Esophagus (tissue), 2 donors: ENCODE results near the gene NTN3. TPM values are rescaled to one million over a fixed set of nuclear protein-coding genes. Genes with fewer than 3 reads are reported as not detected.
"Not testable (repeated sequence)": the region's sequence is repeated elsewhere in the genome, so short reads cannot be mapped to it uniquely, and the experiment has no call there.

Source experiments
- H3K27ac ChIP-seq, 2 donors: one replicate each; pipeline ENCODE4 v1.5.1; 2013; ENCODE audit warnings: low read depth in 2 of 2, mild to moderate bottlenecking in 2 of 2, inconsistent platforms in 1 of 2, low read length in 1 of 2, moderate library complexity in 1 of 2
- H3K27me3 ChIP-seq, 2 donors: one replicate each; pipeline ENCODE4 v1.6.1; 2013; ENCODE audit warnings: low read length in 2 of 2, control low read depth in 1 of 2, mild to moderate bottlenecking in 1 of 2; ENCODE audit not compliant: insufficient read depth in 2 of 2, control insufficient read depth in 1 of 2
- H3K36me3 ChIP-seq, 2 donors: one replicate each; pipeline ENCODE4 v1.6.1; 2013; ENCODE audit warnings: low read length in 1 of 2; ENCODE audit not compliant: control insufficient read depth in 2 of 2, insufficient read depth in 2 of 2
- H3K4me1 ChIP-seq, 2 donors: one replicate each; pipeline ENCODE4 v1.6.1; 2013; ENCODE audit warnings: low read length in 1 of 2; ENCODE audit not compliant: control insufficient read depth in 2 of 2, insufficient read depth in 2 of 2
- H3K4me3 ChIP-seq, 2 donors: one replicate each; pipeline ENCODE4 v1.5.1; 2013; ENCODE audit warnings: low read length in 2 of 2, mild to moderate bottlenecking in 2 of 2, low read depth in 1 of 2, moderate library complexity in 1 of 2
- H3K9me3 ChIP-seq, 2 donors: one replicate each; pipeline ENCODE4 v1.6.1; 2013; ENCODE audit warnings: mild to moderate bottlenecking in 2 of 2, low read depth in 1 of 2, low read length in 1 of 2, moderate library complexity in 1 of 2; ENCODE audit not compliant: control insufficient read depth in 2 of 2, insufficient read depth in 1 of 2
- WGBS, 2 donors: extraction: QIAGEN DNeasy Blood & Tissue Kit; methylation state at CpG; one replicate each; pipeline ENCODE4 v1.1.7; 2013; 5-methylcytosine and 5-hydroxymethylcytosine counted together
- polyA plus RNA-seq, 2 donors: library from polyadenylated mRNA; stranded (reverse); fragments of 200-250 nt; gene quantifications; one replicate each; pipeline ENCODE4 v1.2.3, GENCODE V29; 2013
- donor health status: healthy with polysubstance abuse.
- donor health status: Bipolar disorder and iron deficiency.

NTN3 gene
- polyA plus RNA-seq, 2 donors: 0.06 TPM; not detected in 1

DNA sequence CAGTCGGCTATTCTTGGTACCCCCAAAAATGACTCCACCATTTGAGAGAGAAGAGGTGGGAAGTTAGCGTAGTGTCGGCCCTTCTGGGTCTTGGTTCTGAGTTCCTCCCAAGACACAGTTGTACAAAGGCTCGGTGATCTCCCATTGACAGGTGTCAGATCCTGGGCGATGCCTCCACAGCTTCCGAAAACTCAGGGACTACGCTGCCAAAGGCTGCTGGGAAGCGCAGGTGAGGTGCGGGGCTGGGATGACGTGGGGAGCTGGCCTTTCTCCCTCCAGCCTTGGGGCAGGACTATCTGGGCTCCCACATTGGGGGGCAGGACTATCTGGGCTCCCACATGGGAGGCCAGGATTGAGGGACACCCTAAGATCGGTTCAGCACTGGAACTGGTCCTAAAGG, 31.5 kb upstream of the NTN3 start:
- H3K36me3 ChIP-seq: peaks cover 0 to 10% of the 10 kb centered on the region in 2 donors
- H3K27me3 ChIP-seq: no peaks in the 10 kb centered on the region
- WGBS, 2 donors: 96% methylated on average over 11 of the region's 11 CpGs
- H3K4me3 ChIP-seq: no peak overlapping the region
- no peaks in the 10 kb centered on the region for H3K9me3 ChIP-seq
- peaks cover 0 to 2% of the 10 kb centered on the region in 2 donors for H3K4me1 ChIP-seq
- H3K27ac ChIP-seq: peak overlapping the region in 1 of 2 donors; percentile 36

DNA sequence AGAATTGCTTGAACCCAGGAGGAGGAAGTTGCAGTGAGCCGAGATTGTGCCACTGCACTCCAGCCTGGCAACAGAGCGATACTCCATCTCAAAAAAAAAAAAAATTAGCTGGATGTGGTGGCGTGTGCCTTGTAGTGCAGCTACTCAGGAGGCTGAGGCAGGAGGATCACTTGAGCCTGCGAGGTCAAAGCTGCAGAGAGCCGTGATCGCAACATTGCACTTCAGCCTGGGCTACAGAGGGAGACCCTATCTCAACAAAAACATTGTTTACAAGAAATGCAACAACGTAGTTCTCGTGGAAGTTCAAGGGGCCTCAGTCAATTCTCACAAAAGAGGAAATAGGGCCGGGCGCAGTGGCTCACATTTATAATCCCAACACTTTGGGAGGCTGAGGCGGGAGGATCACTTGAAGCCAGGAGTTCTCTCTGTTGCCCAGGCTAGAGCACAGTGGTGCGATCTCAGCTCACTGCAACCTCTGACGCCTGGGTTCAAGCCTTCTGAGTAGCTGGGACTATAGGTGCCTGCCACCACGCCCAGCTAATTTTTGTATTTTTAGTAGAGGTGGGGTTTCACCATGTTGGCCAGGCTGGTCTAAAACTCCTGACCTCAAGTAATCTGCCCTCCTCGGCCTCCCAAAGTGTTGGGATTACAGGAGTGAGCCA, 29.8 kb upstream of the NTN3 start:
- not testable (repeated sequence) for H3K4me3 ChIP-seq, H3K27ac ChIP-seq, H3K9me3 ChIP-seq, H3K4me1 ChIP-seq, H3K27me3 ChIP-seq
- 83 to 87% methylated on average over 15 of the region's 15 CpGs for WGBS, 2 donors
- peaks cover 0 to 23% of the 10 kb centered on the region in 2 donors for H3K36me3 ChIP-seq

GRCh38 chr16:2443555-2443954, 27.5 kb upstream of the NTN3 start:
- WGBS, 2 donors: 94 to 96% methylated on average over 9 of the region's 9 CpGs
- Histone ChIP-seq H3K27me3 (no peaks in the 10 kb centered on the region), H3K27ac (no peak overlapping the region), H3K36me3 (peaks cover 0 to 33% of the 10 kb centered on the region in 2 donors), H3K4me1 (no peaks in the 10 kb centered on the region), H3K9me3 (no peaks in the 10 kb centered on the region), H3K4me3 (no peak overlapping the region)

GRCh38 chr16:2447920-2448583, 23.0 kb upstream of the NTN3 start:
- WGBS, 2 donors: 94 to 95% methylated on average over 11 of the region's 11 CpGs
- H3K9me3 ChIP-seq: no peaks in the 10 kb centered on the region
- H3K4me1 ChIP-seq: no peaks in the 10 kb centered on the region
- peaks cover 3 to 42% of the 10 kb centered on the region in 2 donors for H3K36me3 ChIP-seq
- H3K27me3 ChIP-seq: no peaks in the 10 kb centered on the region
- H3K4me3 ChIP-seq: no peak overlapping the region
- H3K27ac ChIP-seq: no peak overlapping the region

DNA sequence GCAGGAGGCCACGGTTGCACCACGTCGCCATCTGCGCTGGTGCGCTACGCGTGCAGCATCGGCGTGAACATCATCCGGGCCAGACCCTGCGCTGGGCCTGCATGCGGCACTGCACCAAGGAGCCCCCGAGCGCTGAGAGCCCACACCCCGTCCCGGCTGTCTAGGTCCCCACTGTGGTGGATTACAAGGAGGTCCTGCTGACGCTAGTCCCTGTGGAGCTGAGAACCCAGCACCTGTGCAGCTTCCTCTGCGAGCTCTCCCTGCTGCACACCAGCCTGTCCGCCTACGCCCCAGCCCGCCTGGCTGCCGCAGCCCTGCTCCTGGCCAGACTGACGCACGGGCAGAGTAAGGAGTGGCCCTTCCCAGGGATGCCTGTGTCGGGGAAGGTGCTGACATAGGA, 22.0 kb upstream of the NTN3 start:
- peaks cover 3 to 50% of the 10 kb centered on the region in 2 donors for H3K36me3 ChIP-seq

DNA sequence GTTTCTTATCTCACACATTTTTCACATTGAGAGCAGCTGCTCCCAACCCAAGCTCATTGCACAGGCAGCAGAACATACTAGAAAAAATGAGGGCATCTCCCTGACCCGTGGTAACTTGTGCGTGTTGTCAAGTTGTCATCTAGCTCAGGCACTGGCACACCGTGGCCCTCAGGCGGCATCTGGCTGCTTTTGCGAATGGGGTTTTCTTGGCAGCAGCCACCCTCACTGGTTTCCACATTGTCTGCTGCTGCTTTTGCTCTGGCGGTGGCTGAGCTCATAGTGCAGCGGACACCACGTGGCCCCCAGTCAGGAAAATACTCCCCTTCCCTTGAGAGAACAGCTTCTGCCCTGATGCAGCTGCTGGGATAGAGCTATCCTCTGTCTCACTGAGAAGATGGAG, 20.6 kb upstream of the NTN3 start:
- Histone ChIP-seq H3K27ac (no peak overlapping the region), H3K9me3 (no peaks in the 10 kb centered on the region), H3K27me3 (no peaks in the 10 kb centered on the region), H3K36me3 (peaks cover 3 to 42% of the 10 kb centered on the region in 2 donors), H3K4me1 (no peaks in the 10 kb centered on the region), H3K4me3 (no peak overlapping the region)
- 90 to 94% methylated on average over 8 of the region's 8 CpGs for WGBS, 2 donors

More for the DNA sequence above, 22.0 kb upstream of the NTN3 start:
- WGBS, 2 donors: 95 to 96% methylated on average over 25 of the region's 25 CpGs
- Histone ChIP-seq H3K9me3 (no peaks in the 10 kb centered on the region), H3K27me3 (no peaks in the 10 kb centered on the region), H3K4me3 (no peak overlapping the region), H3K4me1 (no peaks in the 10 kb centered on the region), H3K27ac (no peak overlapping the region)

DNA sequence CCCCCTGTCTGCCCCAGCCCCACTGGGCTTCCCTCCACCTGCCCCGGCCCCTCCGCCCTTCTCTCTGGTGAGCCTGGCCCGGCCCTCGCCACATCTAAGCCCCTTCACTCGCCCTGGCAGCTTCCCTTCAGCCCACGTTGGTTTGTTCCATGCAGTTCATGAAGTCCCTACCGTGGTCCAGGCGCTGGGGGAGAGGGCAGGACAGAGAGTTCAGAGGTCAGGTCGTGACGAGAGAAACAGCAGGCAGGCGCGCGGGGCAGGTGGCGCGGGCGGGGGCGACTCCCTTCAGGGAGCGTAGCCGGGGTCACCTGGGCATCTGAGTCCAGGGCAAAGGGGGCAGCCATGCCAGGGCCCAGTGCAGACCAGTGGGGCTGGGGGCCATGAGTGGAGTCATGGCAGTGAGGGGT, 20.1 kb upstream of the NTN3 start:
- Histone ChIP-seq H3K9me3 (no peaks in the 10 kb centered on the region), H3K4me1 (no peaks in the 10 kb centered on the region)
- WGBS, 2 donors: 93% methylated on average over 19 of the region's 19 CpGs

DNA sequence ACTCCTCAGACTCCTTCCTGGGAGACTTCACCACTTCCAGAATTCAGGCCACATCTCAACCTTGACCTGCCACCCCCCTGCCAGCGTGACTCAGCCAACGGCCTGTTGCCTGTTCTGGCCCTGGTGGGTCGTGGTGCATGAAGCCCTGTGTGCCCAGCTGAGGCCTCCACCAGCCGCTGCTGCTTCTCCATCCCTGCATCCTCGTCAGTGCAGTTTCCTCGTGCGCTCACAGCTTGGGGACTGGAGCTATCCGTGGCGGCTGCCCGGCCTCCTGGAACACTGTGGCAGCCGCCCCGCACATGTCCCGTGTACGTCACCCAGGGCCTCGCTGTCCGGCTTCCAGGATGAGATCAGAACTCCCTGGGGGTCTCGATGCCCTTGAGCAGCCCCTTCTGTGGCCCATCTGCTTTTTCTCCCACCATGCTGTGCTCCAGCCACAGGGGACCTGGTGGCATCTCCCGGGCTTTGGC, 19.2 kb upstream of the NTN3 start:
- H3K9me3 ChIP-seq: no peaks in the 10 kb centered on the region
- no peak overlapping the region for H3K4me3 ChIP-seq
- H3K4me1 ChIP-seq: no peaks in the 10 kb centered on the region
- H3K36me3 ChIP-seq: peaks cover 3 to 37% of the 10 kb centered on the region in 2 donors
- no peaks in the 10 kb centered on the region for H3K27me3 ChIP-seq
- H3K27ac ChIP-seq: no peak overlapping the region
- WGBS, 2 donors: 93 to 95% methylated on average over 18 of the region's 18 CpGs

More for the DNA sequence above, 20.1 kb upstream of the NTN3 start:
- Histone ChIP-seq H3K36me3 (peaks cover 3 to 40% of the 10 kb centered on the region in 2 donors), H3K4me3 (no peak overlapping the region), H3K27ac (no peak overlapping the region), H3K27me3 (no peaks in the 10 kb centered on the region)

- 96 to 98% methylated on average over 8 of the region's 8 CpGs for WGBS, 2 donors
- H3K27me3 ChIP-seq: no peaks in the 10 kb centered on the region
- H3K27ac ChIP-seq: no peak overlapping the region
- no peak overlapping the region for H3K4me3 ChIP-seq
- H3K36me3 ChIP-seq: peaks cover 3 to 39% of the 10 kb centered on the region in 2 donors
- H3K4me1 ChIP-seq: no peaks in the 10 kb centered on the region
- H3K9me3 ChIP-seq: no peaks in the 10 kb centered on the region
Measured at GRCh38 chr16:2452650-2453049, 18.4 kb upstream of the NTN3 start.
